ENCODE results near the gene MLEC. TPM values are rescaled to one million over a fixed set of nuclear protein-coding genes. Genes with fewer than 3 reads are reported as not detected.

Gene MLEC
- total RNA-seq, 2 experiments from 2014 or later: 79.2 to 79.4 TPM

GRCh38 chr12:120748242-120748641, 61.3 kb downstream of the MLEC start:
- H3K27ac Mint-ChIP-seq: no peak overlapping the region
- ChIA-PET CTCF (interaction anchor here (1.2 kb wide), 1 partner anchor 224 kb away, joined by 3 read pairs; no protein-coding TSS in a partner anchor), POLR2A (no interaction called here)
- H3K4me1 Mint-ChIP-seq (ENCODE audit: low read depth): no peaks in the 10 kb centered on the region
- no peaks in the 10 kb centered on the region for H3K36me3 Mint-ChIP-seq (ENCODE audit: low read depth)
- ATAC-seq: no peak
- H3K4me3 Mint-ChIP-seq: no peak overlapping the region
- intact Hi-C loops (cut with micrococcal nuclease): no loop called here
- H3K9me3 Mint-ChIP-seq: no peaks in the 10 kb centered on the region
- H3K27me3 Mint-ChIP-seq: peaks cover 2% of the 10 kb centered on the region
- no peak for TF ChIP-seq CTCF (IDR thresholded peaks at IDR 0.05)
- no peak for DNase-seq

DNA sequence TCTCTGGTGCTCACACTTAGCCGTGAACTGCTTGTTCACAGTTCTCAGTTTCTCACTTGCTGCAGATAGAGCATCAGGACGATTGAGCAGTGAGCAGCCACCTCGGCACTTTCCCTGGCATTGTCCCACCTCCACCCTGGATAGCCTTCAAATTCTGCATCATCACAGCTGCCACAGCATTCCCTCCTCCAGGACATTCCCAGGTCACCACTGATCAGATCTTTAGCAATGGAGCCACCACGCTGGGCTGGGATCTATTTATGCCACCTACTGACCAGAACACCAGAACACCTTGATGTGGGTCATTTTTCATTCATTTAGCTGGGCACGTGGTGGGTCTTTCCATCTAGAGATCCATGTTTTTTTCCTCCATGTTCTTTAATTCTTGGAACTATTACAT, 62.3 kb downstream of the MLEC start:
- no peak for DNase-seq
- Mint-ChIP-seq H3K4me1 (ENCODE audit: low read depth) (no peaks in the 10 kb centered on the region), H3K36me3 (ENCODE audit: low read depth) (no peaks in the 10 kb centered on the region), H3K9me3 (no peaks in the 10 kb centered on the region), H3K4me3 (no peak overlapping the region), H3K27me3 (peaks cover 2% of the 10 kb centered on the region), H3K27ac (no peak overlapping the region)
- ChIA-PET CTCF (no interaction called here), POLR2A (no interaction called here)
- ATAC-seq: no peak
- TF ChIP-seq CTCF (IDR thresholded peaks at IDR 0.05): no peak
- intact Hi-C loops (cut with micrococcal nuclease): no loop called here

GRCh38 chr12:120750806-120751205, 63.9 kb downstream of the MLEC start:
- Mint-ChIP-seq H3K27ac (no peak overlapping the region), H3K36me3 (ENCODE audit: low read depth) (no peaks in the 10 kb centered on the region), H3K27me3 (peaks cover 2% of the 10 kb centered on the region), H3K4me3 (no peak overlapping the region), H3K4me1 (ENCODE audit: low read depth) (no peaks in the 10 kb centered on the region), H3K9me3 (peaks cover 4% of the 10 kb centered on the region)
- intact Hi-C loops (cut with micrococcal nuclease): no loop called here
- ChIA-PET CTCF (interaction anchor here (0.7 to 2.8 kb wide), 5 partner anchors 31 to 221 kb away, joined by 3 to 13 read pairs (median 4); no protein-coding TSS in a partner anchor), POLR2A (interaction anchor here (0.6 kb wide), 1 partner anchor 476 kb away, joined by 4 read pairs; no protein-coding TSS in a partner anchor)
- DNase-seq (peak; percentile 21), ATAC-seq (no peak)
- TF ChIP-seq CTCF (IDR thresholded peaks at IDR 0.05): no peak

- ATAC-seq (no peak), DNase-seq (no peak)
- H3K4me3 Mint-ChIP-seq: no peak overlapping the region
- no peak overlapping the region for H3K27ac Mint-ChIP-seq
- H3K4me1 Mint-ChIP-seq (ENCODE audit: low read depth): no peaks in the 10 kb centered on the region
- TF ChIP-seq CTCF (IDR thresholded peaks at IDR 0.05): no peak
- H3K27me3 Mint-ChIP-seq: peaks cover 2% of the 10 kb centered on the region
- POLR2A ChIA-PET: no interaction called here
- CTCF ChIA-PET: interaction anchor here (0.7 to 2.8 kb wide), 4 partner anchors 31 to 221 kb away, joined by 3 to 13 read pairs (median 4); no protein-coding TSS in a partner anchor
- H3K9me3 Mint-ChIP-seq: peaks cover 4% of the 10 kb centered on the region
- intact Hi-C loops (cut with micrococcal nuclease): no loop called here
- H3K36me3 Mint-ChIP-seq (ENCODE audit: low read depth): no peaks in the 10 kb centered on the region
Observed at GRCh38 chr12:120751389-120751788, 64.4 kb downstream of the MLEC start.

Other genes with a start within 250 kb of the MLEC start
- gene COX6A1, start 249.0 kb upstream of the MLEC start, total RNA-seq: 100 to 1,000 TPM; 396 to 406 TPM
- 10 to 100 TPM; 43.1 to 45.1 TPM for gene TRIAP1, start 240.8 kb upstream of the MLEC start, total RNA-seq
- 10 to 100 TPM; 32.2 to 39.3 TPM for gene GATC, start 240.7 kb upstream of the MLEC start, total RNA-seq
- gene SRSF9, start 217.4 kb upstream of the MLEC start, total RNA-seq: 100 to 1,000 TPM; 225 to 236 TPM
- 100 to 1,000 TPM; 126 to 137 TPM for gene DYNLL1, start 191.0 kb upstream of the MLEC start, total RNA-seq
- gene COQ5, start 158.0 kb upstream of the MLEC start, total RNA-seq: 10 to 100 TPM; 34.4 to 35.5 TPM
- gene RNF10, start 152.8 kb upstream of the MLEC start, total RNA-seq: 100 to 1,000 TPM; 155 to 159 TPM
- gene POP5, start 105.7 kb upstream of the MLEC start, total RNA-seq: 10 to 100 TPM; 44.3 to 51.1 TPM
- 1 to 10 TPM in 1 of 2 experiments, under 1 TPM in 1; 0.50 to 1.1 TPM for gene CABP1, start 46.5 kb upstream of the MLEC start, total RNA-seq
- gene UNC119B, start 23.3 kb downstream of the MLEC start, total RNA-seq: 10 to 100 TPM; 23.8 to 24.3 TPM
- gene ACADS, start 38.7 kb downstream of the MLEC start, total RNA-seq: 10 to 100 TPM; 17.4 to 18.1 TPM
- 10 to 100 TPM; 19.8 to 20.8 TPM for gene SPPL3, start 217.2 kb downstream of the MLEC start, total RNA-seq

All from activated CD8-positive, alpha-beta T cell treated with anti-CD3 and anti-CD28 coated beads for 36 hours (primary cell).